Ovary (tissue), 9 donors: ENCODE results near the gene CD68. TPM values are rescaled to one million over a fixed set of nuclear protein-coding genes. Genes with fewer than 3 reads are reported as not detected.

Experiments used
- DNase-seq, 5 donors: peaks; one replicate each; pipeline ENCODE4 v3.0.0-alpha.2; 2019 to 2020
- H3K27ac ChIP-seq, 2 donors: fragments of 200-600 bp; one replicate each; pipeline versions ENCODE4 v1.5.1 to v1.8.0; 2019 to 2022
- H3K27me3 ChIP-seq: fragments of 200-600 bp; one replicate; pipeline ENCODE4 v1.8.0; 2022
- H3K36me3 ChIP-seq: fragments of 200-600 bp; sonication (generic); one replicate; pipeline ENCODE4 v1.5.1; 2019
- H3K4me1 ChIP-seq: one replicate; pipeline ENCODE4 v1.8.1; 2013; ENCODE audit warnings: mild to moderate bottlenecking, moderate library complexity; ENCODE audit not compliant: insufficient read depth
- H3K4me3 ChIP-seq: fragments of 200-600 bp; sonication (generic); one replicate; pipeline ENCODE4 v1.5.1; 2017
- H3K9me3 ChIP-seq, 2 donors: fragments of 200-600 bp in 1 of 2; sonication (generic) in 1 of 2; one replicate each; pipeline versions ENCODE4 v1.5.1 to v1.8.1; 2013 to 2019; ENCODE audit warnings: mild to moderate bottlenecking in 1 of 2, moderate library complexity in 1 of 2
- EP300 ChIP-seq: sonication (generic); formaldehyde crosslinking; IDR thresholded peaks from one replicate; pipeline ENCODE4 v1.6.1; 2017; ENCODE audit warnings: antibody characterized with exemption
- POLR2A ChIP-seq: fragments of 450-650 bp; IDR thresholded peaks from one replicate; pipeline ENCODE4 v1.6.1; 2017; ENCODE audit warnings: antibody characterized with exemption, mild to moderate bottlenecking, moderate library complexity
- WGBS, 3 donors: extraction: QIAGEN DNeasy Blood & Tissue Kit in 1 of 3; methylation state at CpG; one replicate each; pipeline versions ENCODE4 v1.1.5 to v1.1.7; 2013 to 2017; 5-methylcytosine and 5-hydroxymethylcytosine counted together
- intact Hi-C, 4 donors: fragments of 100-400 bp; cut with DNase I; formaldehyde crosslinking; loops; one replicate each; pipeline versions ENCODE4 v1.11.0 to v1.15.1; 2022 to 2023
- polyA plus RNA-seq, 2 donors: library from polyadenylated mRNA; stranded (reverse); fragments of 200-250 nt in 1 of 2; fragments of 350-450 nt in 1 of 2; fragmentation: Illumina TruSeq in 1 of 2; extraction: RNeasy Lipid Tissue Mini Kit (QIAGEN cat#74804) in 1 of 2; gene quantifications; one replicate each; pipeline ENCODE4 v1.2.3, GENCODE V29; 2013 to 2014
- total RNA-seq, 7 donors: library from RNA; depleted of rRNA in 2 of 7; stranded (reverse); fragments of >200 nt in 2 of 7; fragmentation: NEBNext Ultra II Directional in 3 of 7; extraction: Animal tissue kit (Norgen Biotek cat#: 25700) in 3 of 7; gene quantifications; one replicate each; pipeline versions ENCODE4 v1.1.0 to v1.2.4, GENCODE V29; 2016 to 2023
- TF ChIP-seq, protein P1 (sequence below), 3 donors: fragments of 450-650 bp in 2 of 3; fragments of 200-600 bp in 1 of 3; IDR thresholded peaks; one replicate each; pipeline versions ENCODE4 v1.5.1 to v1.8.0; 2016 to 2022; ENCODE audit warnings: antibody characterized with exemption in 3 of 3, mild to moderate bottlenecking in 1 of 3
- donor health status: DM: no; HTN: no; CAD: no; lungs with moderate emphysema.
- donor health status: DM: no; HTN: no; CAD: no.
- donor health status: Bipolar disorder and iron deficiency.
- donor health status: DM: yes; HTN: yes; CAD: no.
- donor health status: DM: no; HTN: no; CAD: no.
- donor health status: DM: yes; HTN: yes; CAD: no.

CD68 gene
- total and polyA plus RNA-seq, 9 donors: 5.2 to 132 (median 15.4) TPM

DNA sequence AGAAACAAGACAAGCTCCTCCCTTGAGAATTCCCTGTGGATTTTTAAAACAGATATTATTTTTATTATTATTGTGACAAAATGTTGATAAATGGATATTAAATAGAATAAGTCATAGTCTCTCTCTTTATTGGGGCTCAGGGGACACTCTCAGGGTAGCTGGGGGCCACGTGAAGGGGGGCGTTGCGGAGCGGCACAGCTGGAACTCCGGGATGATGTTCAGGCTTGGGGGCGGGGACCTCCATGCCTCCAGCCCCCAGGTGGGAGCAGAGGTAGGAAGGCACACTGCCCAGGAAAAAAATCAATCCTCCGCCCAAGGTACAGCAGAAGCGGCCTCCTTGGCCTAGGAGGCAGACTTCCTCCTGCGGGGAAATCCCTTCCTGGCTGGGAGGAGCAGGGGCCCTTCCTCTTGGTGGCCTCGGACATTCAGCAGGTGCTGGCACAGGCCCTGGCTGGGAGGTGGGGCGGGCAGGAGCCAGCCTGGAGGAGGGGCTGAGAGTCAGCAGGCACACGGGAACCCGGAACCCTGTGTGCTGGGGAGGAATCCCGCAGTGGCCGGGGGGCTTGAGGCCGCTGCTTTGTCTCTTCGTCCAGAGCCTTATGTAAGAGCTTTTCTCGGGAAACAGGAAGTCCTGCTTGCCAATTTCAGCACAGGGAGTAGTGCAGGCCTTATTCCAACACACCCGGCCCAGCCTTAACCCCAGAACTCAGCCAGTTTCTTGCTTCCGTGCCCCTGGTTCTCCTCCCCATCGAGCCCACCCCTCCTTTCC is 21.5 kb upstream of the CD68 start:
- no peaks in the 10 kb centered on the region for H3K36me3 ChIP-seq
- no peaks in the 10 kb centered on the region for H3K9me3 ChIP-seq
- intact Hi-C loops: loop anchor here in 1 of 4 donors (5.0 to 10.0 kb wide), 2 partner anchors 46 to 203 kb away; partner anchors contain the start of genes KCTD11 and TMEM95
- peak overlapping the region; percentile 92 to 99 for H3K27ac ChIP-seq
- peak; percentile 87 to 93 (median 91) for DNase-seq
- 4 to 15% (median 7%) methylated on average over 20 to 21 of the region's 21 CpGs for WGBS, 3 donors
- TF ChIP-seq, protein P1, sequence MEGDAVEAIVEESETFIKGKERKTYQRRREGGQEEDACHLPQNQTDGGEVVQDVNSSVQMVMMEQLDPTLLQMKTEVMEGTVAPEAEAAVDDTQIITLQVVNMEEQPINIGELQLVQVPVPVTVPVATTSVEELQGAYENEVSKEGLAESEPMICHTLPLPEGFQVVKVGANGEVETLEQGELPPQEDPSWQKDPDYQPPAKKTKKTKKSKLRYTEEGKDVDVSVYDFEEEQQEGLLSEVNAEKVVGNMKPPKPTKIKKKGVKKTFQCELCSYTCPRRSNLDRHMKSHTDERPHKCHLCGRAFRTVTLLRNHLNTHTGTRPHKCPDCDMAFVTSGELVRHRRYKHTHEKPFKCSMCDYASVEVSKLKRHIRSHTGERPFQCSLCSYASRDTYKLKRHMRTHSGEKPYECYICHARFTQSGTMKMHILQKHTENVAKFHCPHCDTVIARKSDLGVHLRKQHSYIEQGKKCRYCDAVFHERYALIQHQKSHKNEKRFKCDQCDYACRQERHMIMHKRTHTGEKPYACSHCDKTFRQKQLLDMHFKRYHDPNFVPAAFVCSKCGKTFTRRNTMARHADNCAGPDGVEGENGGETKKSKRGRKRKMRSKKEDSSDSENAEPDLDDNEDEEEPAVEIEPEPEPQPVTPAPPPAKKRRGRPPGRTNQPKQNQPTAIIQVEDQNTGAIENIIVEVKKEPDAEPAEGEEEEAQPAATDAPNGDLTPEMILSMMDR (IDR thresholded peaks at IDR 0.05): peak in 1 of 3 donors; percentile 29
- TF ChIP-seq POLR2A (peak; percentile 36), EP300 (no peak)
- H3K4me1 ChIP-seq: peaks cover 26% of the 10 kb centered on the region
- peak overlapping the region; percentile 19 for H3K4me3 ChIP-seq
- H3K27me3 ChIP-seq: no peaks in the 10 kb centered on the region

DNA sequence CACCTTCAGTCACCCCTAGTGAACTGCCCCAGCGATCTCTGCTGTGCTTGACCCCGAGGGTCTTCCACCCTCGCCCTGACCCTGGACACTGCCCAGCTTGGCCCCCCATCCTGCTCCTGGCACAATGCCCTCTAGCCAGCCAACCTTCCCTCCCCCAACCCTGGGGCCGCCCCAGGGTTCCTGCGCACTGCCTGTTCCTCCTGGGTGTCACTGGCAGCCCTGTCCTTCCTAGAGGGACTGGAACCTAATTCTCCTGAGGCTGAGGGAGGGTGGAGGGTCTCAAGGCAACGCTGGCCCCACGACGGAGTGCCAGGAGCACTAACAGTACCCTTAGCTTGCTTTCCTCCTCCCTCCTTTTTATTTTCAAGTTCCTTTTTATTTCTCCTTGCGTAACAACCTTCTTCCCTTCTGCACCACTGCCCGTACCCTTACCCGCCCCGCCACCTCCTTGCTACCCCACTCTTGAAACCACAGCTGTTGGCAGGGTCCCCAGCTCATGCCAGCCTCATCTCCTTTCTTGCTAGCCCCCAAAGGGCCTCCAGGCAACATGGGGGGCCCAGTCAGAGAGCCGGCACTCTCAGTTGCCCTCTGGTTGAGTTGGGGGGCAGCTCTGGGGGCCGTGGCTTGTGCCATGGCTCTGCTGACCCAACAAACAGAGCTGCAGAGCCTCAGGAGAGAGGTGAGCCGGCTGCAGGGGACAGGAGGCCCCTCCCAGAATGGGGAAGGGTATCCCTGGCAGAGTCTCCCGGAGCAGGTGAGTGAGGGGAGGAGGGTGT is 20.7 kb upstream of the CD68 start, which contains the start of gene TNFSF13:
TSS of gene TNFSF13 (plus strand) at position 207 of the 776 bp plus-strand sequence. CDS start at position 497, 290 bp downstream.
- H3K4me3 ChIP-seq: peak within 1 kb of the TSS; percentile 19
- H3K9me3 ChIP-seq: no peaks in the 10 kb centered on the region
- H3K4me1 ChIP-seq: peaks cover 27% of the 10 kb centered on the region
- WGBS, 3 donors: 25 to 28% (median 28%) methylated on average over 16 of the region's 16 CpGs
- H3K27ac ChIP-seq: peak within 1 kb of the TSS; percentile 92 to 99
- TF ChIP-seq EP300: no peak
- TF ChIP-seq, protein P1 (IDR thresholded peaks at IDR 0.05): no peak
- TF ChIP-seq POLR2A: no peak
- intact Hi-C loops: loop anchor here in 1 of 4 donors (5.0 to 10.0 kb wide), 2 partner anchors 46 to 204 kb away; partner anchors contain the start of genes KCTD11 and TMEM95
- H3K36me3 ChIP-seq: no peaks in the 10 kb centered on the region
- peak; percentile 55 to 86 (median 79) for DNase-seq
- H3K27me3 ChIP-seq: no peaks in the 10 kb centered on the region

DNA sequence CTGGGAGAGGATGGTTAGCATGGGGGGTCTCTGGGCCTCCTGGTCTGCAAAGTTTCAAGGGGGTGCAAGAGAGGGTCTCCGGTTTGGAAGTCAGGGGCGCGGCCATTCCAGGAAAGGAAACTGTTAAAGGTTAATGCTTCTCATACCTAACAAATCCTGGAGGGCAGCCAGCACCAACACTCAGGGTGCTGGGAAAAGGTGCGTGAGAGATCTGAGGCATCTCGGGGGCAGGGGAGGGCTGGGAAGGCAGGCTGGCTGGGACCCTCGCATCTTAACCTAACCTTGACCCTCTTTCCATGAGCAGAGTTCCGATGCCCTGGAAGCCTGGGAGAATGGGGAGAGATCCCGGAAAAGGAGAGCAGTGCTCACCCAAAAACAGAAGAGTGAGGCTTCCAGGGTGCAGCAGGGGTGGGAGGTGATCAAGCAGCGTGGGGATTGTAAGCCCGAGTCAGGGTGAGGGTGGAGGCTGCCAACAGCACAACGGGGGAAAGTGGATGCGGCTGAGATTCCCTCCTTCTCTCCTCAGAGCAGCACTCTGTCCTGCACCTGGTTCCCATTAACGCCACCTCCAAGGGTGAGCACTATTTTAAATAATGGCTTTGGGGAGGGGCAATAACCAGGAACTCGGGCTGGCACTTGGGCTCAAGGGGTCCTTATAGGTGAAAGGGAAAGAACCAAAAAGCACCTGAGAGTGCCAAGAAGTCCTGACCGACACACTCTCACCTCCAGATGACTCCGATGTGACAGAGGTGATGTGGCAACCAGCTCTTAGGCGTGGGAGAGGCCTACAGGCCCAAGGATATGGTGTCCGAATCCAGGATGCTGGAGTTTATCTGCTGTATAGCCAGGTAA is 19.9 kb upstream of the CD68 start:
- intact Hi-C loops: loop anchor here (2.0 to 10.0 kb wide), 5 partner anchors 45 to 207 kb away; partner anchors contain the start of genes KCTD11 (in 3 of the 4) and TMEM95 (in 2 of the 4)
- peak overlapping the region; percentile 92 to 99 for H3K27ac ChIP-seq
- H3K9me3 ChIP-seq: no peaks in the 10 kb centered on the region
- no peaks in the 10 kb centered on the region for H3K36me3 ChIP-seq
- peak; percentile 44 to 67 (median 56) for DNase-seq
- peaks cover 27% of the 10 kb centered on the region for H3K4me1 ChIP-seq
- no peak for TF ChIP-seq POLR2A
- H3K27me3 ChIP-seq: no peaks in the 10 kb centered on the region
- WGBS, 3 donors: 42 to 46% (median 42%) methylated on average over 18 of the region's 18 CpGs
- H3K4me3 ChIP-seq: peak overlapping the region; percentile 19

DNA sequence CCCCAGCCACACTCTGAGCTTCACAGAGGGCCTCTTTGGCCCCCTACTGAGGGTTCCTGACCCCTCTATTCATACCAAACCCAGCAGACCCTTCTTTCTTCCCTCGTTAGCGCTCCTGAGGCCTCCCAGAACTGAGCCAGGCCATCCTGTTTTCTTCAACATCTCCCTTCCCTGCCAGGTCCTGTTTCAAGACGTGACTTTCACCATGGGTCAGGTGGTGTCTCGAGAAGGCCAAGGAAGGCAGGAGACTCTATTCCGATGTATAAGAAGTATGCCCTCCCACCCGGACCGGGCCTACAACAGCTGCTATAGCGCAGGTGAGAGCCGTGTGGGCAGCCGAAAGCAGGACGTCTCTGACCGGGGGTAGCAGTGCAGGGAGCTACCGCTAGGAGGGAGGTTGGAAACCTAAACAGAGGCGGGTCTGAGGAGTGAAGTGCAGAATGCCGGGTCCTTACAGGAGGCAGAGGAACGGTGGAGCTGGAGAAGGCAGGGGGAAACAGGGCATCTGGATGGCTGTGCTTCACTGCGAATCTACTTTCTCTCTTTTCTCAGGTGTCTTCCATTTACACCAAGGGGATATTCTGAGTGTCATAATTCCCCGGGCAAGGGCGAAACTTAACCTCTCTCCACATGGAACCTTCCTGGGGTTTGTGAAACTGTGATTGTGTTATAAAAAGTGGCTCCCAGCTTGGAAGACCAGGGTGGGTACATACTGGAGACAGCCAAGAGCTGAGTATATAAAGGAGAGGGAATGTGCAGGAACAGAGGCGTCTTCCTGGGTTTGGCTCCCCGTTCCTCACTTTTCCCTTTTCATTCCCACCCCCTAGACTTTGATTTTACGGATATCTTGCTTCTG is 19.0 kb upstream of the CD68 start:
- DNase-seq: peak; percentile 44 to 72 (median 69)
- 20 to 25% (median 23%) methylated on average over 22 of the region's 22 CpGs for WGBS, 3 donors
- peaks cover 27% of the 10 kb centered on the region for H3K4me1 ChIP-seq
- no peaks in the 10 kb centered on the region for H3K27me3 ChIP-seq
- H3K4me3 ChIP-seq: peak overlapping the region; percentile 89
- intact Hi-C loops: loop anchor here in 3 of 4 donors (2.0 to 10.0 kb wide), 5 partner anchors 46 to 208 kb away; partner anchors contain the start of genes KCTD11 (in 2 of the 3) and TMEM95 (in 1 of the 3)
- TF ChIP-seq POLR2A (no peak), EP300 (no peak)
- TF ChIP-seq, protein P1 (IDR thresholded peaks at IDR 0.05): peak; percentile 14 to 50 (median 40)
- H3K36me3 ChIP-seq: no peaks in the 10 kb centered on the region
- H3K27ac ChIP-seq: peak overlapping the region; percentile 67 to 99
- H3K9me3 ChIP-seq: no peaks in the 10 kb centered on the region
